ENCODE data around the gene SFI1. TPM values are rescaled to one million over a fixed set of nuclear protein-coding genes. Genes with fewer than 3 reads are reported as not detected.

Gene SFI1
- total and polyA plus RNA-seq, 4 donors: 14.0 to 46.0 (median 32.7) TPM

- 65 to 72% methylated on average over 16 of the region's 16 CpGs for WGBS, 2 donors
- no peaks in the 10 kb centered on the region for H3K9me3 ChIP-seq (ENCODE audit: control insufficient read depth in 4 of 4, insufficient read depth in 3 of 4, low read length in 3 of 4)
- ATAC-seq (ENCODE audit: insufficient read depth, low FRiP score) (no peak), DNase-seq (peak; percentile 69 to 75 (median 70))
- peaks cover 0 to 16% (median 5%) of the 10 kb centered on the region in 5 donors for H3K4me1 ChIP-seq (ENCODE audit: control insufficient read depth in 5 of 5, insufficient read depth in 5 of 5, low read length in 5 of 5)
- peaks cover 0 to 22% (median 0%) of the 10 kb centered on the region in 4 donors for H3K36me3 ChIP-seq (ENCODE audit: control insufficient read depth in 4 of 4, insufficient read depth in 4 of 4, low read length in 4 of 4)
- peak overlapping the region in 1 of 2 donors; percentile 4 for H3K27ac ChIP-seq (ENCODE audit: low read depth in 1 of 2, low read length in 1 of 2)
- no peaks in the 10 kb centered on the region for H3K27me3 ChIP-seq (ENCODE audit: control insufficient read depth in 3 of 3, insufficient read depth in 3 of 3, low read length in 2 of 3)
- no peak overlapping the region for H3K4me3 ChIP-seq
- TF ChIP-seq CTCF (IDR thresholded peaks at IDR 0.05; ENCODE audit: control extremely low read depth, extremely low read depth): no peak
- H3K9ac ChIP-seq (ENCODE audit: insufficient read depth in 1 of 2, low read length in 2 of 2): no peak overlapping the region
Measured at GRCh38 chr22:31611061-31611760, 114.9 kb downstream of the SFI1 start.

GRCh38 chr22:31612891-31613285, 116.6 kb downstream of the SFI1 start:
- H3K27me3 ChIP-seq (ENCODE audit: control insufficient read depth in 3 of 3, insufficient read depth in 3 of 3, low read length in 2 of 3): no peaks in the 10 kb centered on the region
- ATAC-seq (ENCODE audit: insufficient read depth, low FRiP score) (no peak), DNase-seq (no peak)
- no peak overlapping the region for H3K9ac ChIP-seq (ENCODE audit: insufficient read depth in 1 of 2, low read length in 2 of 2)
- peaks cover 0 to 20% (median 5%) of the 10 kb centered on the region in 5 donors for H3K4me1 ChIP-seq (ENCODE audit: control insufficient read depth in 5 of 5, insufficient read depth in 5 of 5, low read length in 5 of 5)
- H3K27ac ChIP-seq (ENCODE audit: low read depth in 1 of 2, low read length in 1 of 2): no peak overlapping the region
- H3K9me3 ChIP-seq (ENCODE audit: control insufficient read depth in 4 of 4, insufficient read depth in 3 of 4, low read length in 3 of 4): no peaks in the 10 kb centered on the region
- H3K36me3 ChIP-seq (ENCODE audit: control insufficient read depth in 4 of 4, insufficient read depth in 4 of 4, low read length in 4 of 4): peaks cover 0 to 29% (median 1%) of the 10 kb centered on the region in 4 donors
- H3K4me3 ChIP-seq: no peak overlapping the region
- no peak for TF ChIP-seq CTCF (IDR thresholded peaks at IDR 0.05; ENCODE audit: control extremely low read depth, extremely low read depth)
- WGBS, 2 donors: 91% methylated on average over 12 of the region's 12 CpGs

GRCh38 chr22:31613286-31613903, 117.1 kb downstream of the SFI1 start:
- Histone ChIP-seq H3K27ac (ENCODE audit: low read depth in 1 of 2, low read length in 1 of 2) (no peak overlapping the region), H3K9me3 (ENCODE audit: control insufficient read depth in 4 of 4, insufficient read depth in 3 of 4, low read length in 3 of 4) (no peaks in the 10 kb centered on the region), H3K36me3 (ENCODE audit: control insufficient read depth in 4 of 4, insufficient read depth in 4 of 4, low read length in 4 of 4) (peaks cover 0 to 30% (median 1%) of the 10 kb centered on the region in 4 donors), H3K27me3 (ENCODE audit: control insufficient read depth in 3 of 3, insufficient read depth in 3 of 3, low read length in 2 of 3) (no peaks in the 10 kb centered on the region), H3K9ac (ENCODE audit: insufficient read depth in 1 of 2, low read length in 2 of 2) (no peak overlapping the region), H3K4me3 (no peak overlapping the region), H3K4me1 (ENCODE audit: control insufficient read depth in 5 of 5, insufficient read depth in 5 of 5, low read length in 5 of 5) (peaks cover 0 to 20% (median 5%) of the 10 kb centered on the region in 5 donors)
- 88 to 95% methylated on average over 23 of the region's 23 CpGs for WGBS, 2 donors
- TF ChIP-seq CTCF (IDR thresholded peaks at IDR 0.05; ENCODE audit: control extremely low read depth, extremely low read depth): no peak
- DNase-seq (no peak), ATAC-seq (ENCODE audit: insufficient read depth, low FRiP score) (no peak)
